ENCODE measurements around the gene NEURL1B.

The NEURL1B gene

DNA sequence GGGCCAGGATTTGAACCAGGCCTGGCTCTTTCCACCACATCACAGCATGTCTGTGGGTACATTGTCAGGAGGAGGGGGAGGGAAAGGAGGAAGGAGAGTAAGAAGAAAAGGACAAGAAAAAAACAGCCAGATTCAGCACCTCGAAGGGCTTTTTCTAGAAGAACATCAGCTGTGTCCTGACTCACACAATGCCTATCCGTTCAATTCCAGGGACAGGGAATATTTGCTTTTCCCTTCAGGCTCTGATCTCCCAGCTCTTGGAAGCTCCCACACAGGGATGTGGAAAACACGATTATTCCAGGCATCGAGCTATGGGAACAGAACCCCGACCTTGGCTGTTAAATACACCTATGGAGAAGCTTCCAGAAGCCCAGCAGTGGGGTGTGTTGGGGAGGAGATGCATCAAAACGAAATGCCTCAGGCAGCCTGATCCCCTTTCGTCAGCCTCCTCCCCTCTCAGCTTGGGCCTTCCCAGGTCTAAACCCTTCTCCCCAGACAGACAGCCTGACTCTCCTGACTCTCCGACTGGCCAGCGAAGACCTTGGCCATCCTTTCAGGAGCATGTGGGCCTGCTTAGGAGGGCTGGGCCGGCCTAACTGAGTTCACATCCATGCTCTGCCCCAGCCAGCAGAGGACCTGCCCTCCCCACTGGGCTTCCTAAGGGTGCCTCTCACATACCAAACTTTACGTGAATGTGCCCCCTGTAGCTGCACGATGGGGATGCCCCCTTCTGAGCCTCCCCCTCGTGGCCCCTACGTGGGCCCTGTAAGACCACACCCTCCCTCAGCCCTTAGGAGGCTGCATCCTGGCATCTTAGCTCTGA lies 54.4 kb downstream of the NEURL1B start:
- TF ChIP-seq, protein P1, sequence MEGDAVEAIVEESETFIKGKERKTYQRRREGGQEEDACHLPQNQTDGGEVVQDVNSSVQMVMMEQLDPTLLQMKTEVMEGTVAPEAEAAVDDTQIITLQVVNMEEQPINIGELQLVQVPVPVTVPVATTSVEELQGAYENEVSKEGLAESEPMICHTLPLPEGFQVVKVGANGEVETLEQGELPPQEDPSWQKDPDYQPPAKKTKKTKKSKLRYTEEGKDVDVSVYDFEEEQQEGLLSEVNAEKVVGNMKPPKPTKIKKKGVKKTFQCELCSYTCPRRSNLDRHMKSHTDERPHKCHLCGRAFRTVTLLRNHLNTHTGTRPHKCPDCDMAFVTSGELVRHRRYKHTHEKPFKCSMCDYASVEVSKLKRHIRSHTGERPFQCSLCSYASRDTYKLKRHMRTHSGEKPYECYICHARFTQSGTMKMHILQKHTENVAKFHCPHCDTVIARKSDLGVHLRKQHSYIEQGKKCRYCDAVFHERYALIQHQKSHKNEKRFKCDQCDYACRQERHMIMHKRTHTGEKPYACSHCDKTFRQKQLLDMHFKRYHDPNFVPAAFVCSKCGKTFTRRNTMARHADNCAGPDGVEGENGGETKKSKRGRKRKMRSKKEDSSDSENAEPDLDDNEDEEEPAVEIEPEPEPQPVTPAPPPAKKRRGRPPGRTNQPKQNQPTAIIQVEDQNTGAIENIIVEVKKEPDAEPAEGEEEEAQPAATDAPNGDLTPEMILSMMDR (IDR thresholded peaks at IDR 0.05): no peak
- H3K27ac ChIP-seq: peak overlapping the region; percentile 69 to 77
- intact Hi-C loops (cut with DNase I; ENCODE audit: low total_unique reads): loop anchor here (2.0 to 5.0 kb wide), 2 partner anchors 53 to 217 kb away; partner anchors contain the start of gene NEURL1B
- no peak overlapping the region for H3K4me3 ChIP-seq
- DNase-seq: no peak
- peaks cover 0 to 3% of the 10 kb centered on the region in 2 donors for H3K27me3 ChIP-seq
- H3K9me3 ChIP-seq: no peaks in the 10 kb centered on the region
- no peaks in the 10 kb centered on the region for H3K36me3 ChIP-seq
- peaks cover 0 to 67% (median 59%) of the 10 kb centered on the region in 4 donors for H3K4me1 ChIP-seq

DNA sequence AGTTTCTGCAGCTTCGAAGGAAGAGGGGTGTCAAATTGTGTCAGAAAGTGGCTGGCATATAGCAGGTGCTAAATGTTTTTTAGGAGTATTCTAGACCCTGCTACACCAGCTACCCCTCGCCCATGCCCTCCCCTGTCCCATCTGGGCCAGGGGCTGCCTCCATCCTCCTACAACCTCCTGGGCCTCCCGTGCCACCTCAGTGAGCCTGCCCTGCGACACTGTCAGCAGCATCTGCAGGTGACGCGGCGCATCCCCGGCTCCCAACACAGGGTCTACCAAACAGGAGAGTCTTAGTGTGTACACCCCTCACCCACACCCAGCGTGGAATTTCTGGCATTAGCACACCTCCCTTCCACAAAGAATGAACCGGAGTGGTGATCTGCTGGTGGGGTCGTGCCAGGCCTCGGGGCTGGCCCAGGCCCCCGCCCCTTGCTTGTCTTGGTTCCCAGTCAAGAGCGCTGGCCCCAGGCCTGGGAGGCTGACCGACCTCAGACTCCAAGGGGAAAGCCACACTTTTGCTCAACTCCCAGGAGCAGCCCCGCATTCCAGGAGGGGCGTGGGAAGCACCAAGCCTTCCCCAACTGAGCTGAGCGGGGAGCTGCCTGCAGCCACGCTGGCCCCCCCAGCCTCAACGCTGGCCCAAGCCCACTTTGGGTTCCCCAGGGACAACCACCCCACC lies 55.2 kb downstream of the NEURL1B start:
- TF ChIP-seq, protein P1 (IDR thresholded peaks at IDR 0.05): no peak
- DNase-seq: peak; percentile 49 to 87
- intact Hi-C loops (cut with DNase I; ENCODE audit: low total_unique reads): loop anchor here (2.0 to 5.0 kb wide), 2 partner anchors 54 to 218 kb away; partner anchors contain the start of gene NEURL1B
- H3K36me3 ChIP-seq: no peaks in the 10 kb centered on the region
- no peaks in the 10 kb centered on the region for H3K9me3 ChIP-seq
- peak overlapping the region; percentile 54 to 66 for H3K4me3 ChIP-seq
- H3K27ac ChIP-seq: peak overlapping the region; percentile 69 to 77
- peaks cover 0 to 3% of the 10 kb centered on the region in 2 donors for H3K27me3 ChIP-seq
- peaks cover 0 to 59% (median 53%) of the 10 kb centered on the region in 4 donors for H3K4me1 ChIP-seq

DNA sequence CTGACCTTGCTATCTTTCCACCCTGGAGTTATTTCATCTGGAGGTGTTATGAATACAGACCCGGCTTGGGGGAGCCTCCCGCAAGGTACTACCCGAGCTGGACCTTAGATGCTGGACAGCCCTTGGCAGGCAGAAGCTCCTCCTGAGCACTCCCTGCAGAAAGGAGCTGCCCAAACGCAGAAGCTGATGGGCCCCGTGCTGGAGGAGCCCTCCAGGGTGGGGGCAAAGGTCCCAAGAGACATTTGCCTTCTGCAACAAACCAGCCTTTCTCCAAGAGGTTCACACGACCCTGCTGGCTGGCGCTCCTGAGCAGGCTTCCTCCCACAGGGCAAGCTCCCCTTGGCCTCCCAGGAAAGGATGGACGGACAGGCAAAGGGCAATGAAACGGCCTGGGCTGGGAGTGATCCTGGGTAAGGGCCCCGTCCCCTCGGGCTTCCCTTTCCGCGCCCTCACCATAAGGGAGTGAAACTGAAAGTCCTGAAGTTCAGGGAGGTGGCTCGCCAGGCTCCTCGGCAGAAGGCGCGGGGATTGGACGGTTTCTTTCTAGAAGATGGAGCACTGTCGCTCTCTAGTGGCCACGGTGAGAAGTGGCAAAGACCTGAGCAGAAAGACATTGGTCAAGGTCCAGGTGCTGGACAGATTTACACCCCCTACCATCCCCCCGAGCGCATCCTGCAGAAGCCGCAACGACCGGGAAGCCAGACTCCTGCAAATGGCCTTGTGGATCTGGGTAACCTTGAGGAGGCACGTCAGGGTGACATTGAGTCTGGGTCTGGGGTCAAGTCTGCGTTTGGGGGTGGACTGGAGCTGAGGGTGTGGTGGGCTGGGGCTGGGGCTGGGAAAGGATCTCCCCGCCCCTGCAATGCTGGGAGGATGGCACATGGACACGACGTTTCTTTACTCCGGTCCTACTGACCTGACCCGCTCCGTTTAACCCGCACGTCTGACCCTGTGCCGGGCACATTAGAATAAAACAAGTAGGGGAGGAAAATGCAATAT lies 56.4 kb downstream of the NEURL1B start:
- Histone ChIP-seq H3K4me1 (peaks cover 0 to 48% (median 45%) of the 10 kb centered on the region in 4 donors), H3K36me3 (no peaks in the 10 kb centered on the region), H3K4me3 (peak overlapping the region; percentile 54 to 66), H3K27ac (peak overlapping the region; percentile 69 to 77), H3K9me3 (no peaks in the 10 kb centered on the region), H3K27me3 (peaks cover 0 to 3% of the 10 kb centered on the region in 2 donors)
- DNase-seq: peak; percentile 89 to 93
- TF ChIP-seq, protein P1 (IDR thresholded peaks at IDR 0.05): peak; percentile 88 to 94
- intact Hi-C loops (cut with DNase I; ENCODE audit: low total_unique reads): loop anchor here (2.0 to 5.0 kb wide), 2 partner anchors 55 to 219 kb away; partner anchors contain the start of gene NEURL1B

DNA sequence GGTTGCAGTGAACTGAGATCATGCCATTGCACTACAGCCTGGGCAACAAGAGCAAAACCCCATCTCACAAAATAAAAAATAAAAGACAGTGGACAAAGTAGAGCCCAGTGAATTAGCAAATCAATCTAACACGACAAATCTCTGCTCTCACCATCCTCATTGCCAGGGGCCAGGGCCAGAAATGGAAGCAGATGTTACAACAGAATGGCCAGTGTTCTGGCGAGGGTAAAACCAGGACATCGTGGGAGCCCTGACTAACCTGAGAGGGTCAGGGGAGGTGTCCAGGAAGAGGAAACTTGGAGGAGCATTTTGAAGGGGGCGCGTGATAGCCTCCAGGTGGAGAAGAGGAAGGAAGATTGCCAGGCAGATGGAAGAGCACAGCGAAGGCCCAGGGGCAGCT lies 58.4 kb downstream of the NEURL1B start:
- Histone ChIP-seq H3K9me3 (no peaks in the 10 kb centered on the region), H3K36me3 (no peaks in the 10 kb centered on the region), H3K27me3 (peaks cover 0 to 3% of the 10 kb centered on the region in 2 donors), H3K27ac (no peak overlapping the region), H3K4me3 (no peak overlapping the region), H3K4me1 (peaks cover 0 to 28% (median 27%) of the 10 kb centered on the region in 4 donors)
- DNase-seq: peak in 1 of 2 donors; percentile 41
- TF ChIP-seq, protein P1 (IDR thresholded peaks at IDR 0.05): no peak
- intact Hi-C loops (cut with DNase I; ENCODE audit: low total_unique reads): loop anchor here (5.0 kb wide), 1 partner anchor 57 kb away; the partner anchor contains the start of gene NEURL1B

DNA sequence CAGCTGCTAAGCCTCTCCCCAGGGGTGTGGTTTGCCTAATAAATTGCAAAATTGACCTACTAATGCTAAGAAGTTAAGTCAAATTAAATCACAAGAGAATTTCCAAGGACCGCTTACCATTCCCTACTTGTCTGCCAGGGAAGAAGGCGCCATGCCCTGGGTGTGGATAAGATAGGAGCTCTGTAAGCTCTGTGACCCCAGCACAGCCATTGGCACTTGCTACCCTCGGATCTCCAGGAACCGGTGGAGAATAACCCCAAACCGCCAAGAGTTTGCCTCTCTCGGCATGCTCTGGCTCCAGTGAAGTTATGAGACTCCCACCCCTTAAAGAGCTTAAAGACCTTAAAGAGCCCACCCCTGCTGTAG lies 58.9 kb downstream of the NEURL1B start:
- TF ChIP-seq, protein P1 (IDR thresholded peaks at IDR 0.05): no peak
- DNase-seq: peak in 1 of 2 donors; percentile 37
- Histone ChIP-seq H3K4me3 (no peak overlapping the region), H3K27ac (no peak overlapping the region), H3K4me1 (peaks cover 0 to 22% (median 22%) of the 10 kb centered on the region in 4 donors), H3K9me3 (no peaks in the 10 kb centered on the region), H3K27me3 (peaks cover 0 to 3% of the 10 kb centered on the region in 2 donors), H3K36me3 (no peaks in the 10 kb centered on the region)
- intact Hi-C loops (cut with DNase I; ENCODE audit: low total_unique reads): loop anchor here (5.0 to 10.0 kb wide), 2 partner anchors 58 to 445 kb away; partner anchors contain the start of genes BNIP1 and NEURL1B
